Spinal cord (tissue), 10 donors: ENCODE results near the gene CDYL. TPM values are rescaled to one million over a fixed set of nuclear protein-coding genes. Genes with fewer than 3 reads are reported as not detected.
"Not testable (repeated sequence)": the region's sequence is repeated elsewhere in the genome, so short reads cannot be mapped to it uniquely, and the experiment has no call there.

Experiments
- DNase-seq, 6 donors: peaks; one replicate each; pipeline versions ENCODE4 v3.0.0 to v3.0.0-alpha.2; 2013 to 2015; ENCODE audit warnings: low spot score in 6 of 6, low read depth in 4 of 6
- H3K27ac ChIP-seq: one replicate; pipeline ENCODE4 v1.5.1; 2013; ENCODE audit warnings: low read depth, low read length, control low read depth
- H3K27me3 ChIP-seq: one replicate; pipeline ENCODE4 v1.6.1; 2013; ENCODE audit warnings: low read length; ENCODE audit not compliant: control insufficient read depth, insufficient read depth
- H3K36me3 ChIP-seq: one replicate; pipeline ENCODE4 v1.6.1; 2013; ENCODE audit warnings: low read length; ENCODE audit not compliant: control insufficient read depth, insufficient read depth
- H3K4me1 ChIP-seq: one replicate; pipeline ENCODE4 v1.6.1; 2013; ENCODE audit warnings: low read length; ENCODE audit not compliant: control insufficient read depth, insufficient read depth
- H3K4me3 ChIP-seq: one replicate; pipeline ENCODE4 v1.5.1; 2013; ENCODE audit warnings: low read depth, low read length, control low read depth
- H3K9me3 ChIP-seq: one replicate; pipeline ENCODE4 v1.6.1; 2013; ENCODE audit warnings: low read length; ENCODE audit not compliant: control insufficient read depth, insufficient read depth
- WGBS: methylation state at CpG from one replicate; pipeline ENCODE4 v1.1.5; 2013; ENCODE audit warnings: missing lambda C conversion rate; ENCODE audit not compliant: insufficient coverage; 5-methylcytosine and 5-hydroxymethylcytosine counted together
- polyA plus RNA-seq, 2 donors: library from polyadenylated mRNA; unstranded; fragments of 120-200 nt; gene quantifications; one replicate each; pipeline ENCODE4 v1.2.1, GENCODE V29; 2013; ENCODE audit not compliant: insufficient read length in 2 of 2
- total RNA-seq, 2 donors: library from RNA; depleted of rRNA in 1 of 2; stranded (reverse); fragments of 120-200 nt in 1 of 2; fragments of >200 nt in 1 of 2; gene quantifications; one replicate each; pipeline versions ENCODE4 v1.2.3 to v1.2.4, GENCODE V29; 2013 to 2014
- donor health status: healthy.

Gene CDYL
- total and polyA plus RNA-seq, 4 donors = 15.4 to 51.7 (median 28.9) TPM

DNA sequence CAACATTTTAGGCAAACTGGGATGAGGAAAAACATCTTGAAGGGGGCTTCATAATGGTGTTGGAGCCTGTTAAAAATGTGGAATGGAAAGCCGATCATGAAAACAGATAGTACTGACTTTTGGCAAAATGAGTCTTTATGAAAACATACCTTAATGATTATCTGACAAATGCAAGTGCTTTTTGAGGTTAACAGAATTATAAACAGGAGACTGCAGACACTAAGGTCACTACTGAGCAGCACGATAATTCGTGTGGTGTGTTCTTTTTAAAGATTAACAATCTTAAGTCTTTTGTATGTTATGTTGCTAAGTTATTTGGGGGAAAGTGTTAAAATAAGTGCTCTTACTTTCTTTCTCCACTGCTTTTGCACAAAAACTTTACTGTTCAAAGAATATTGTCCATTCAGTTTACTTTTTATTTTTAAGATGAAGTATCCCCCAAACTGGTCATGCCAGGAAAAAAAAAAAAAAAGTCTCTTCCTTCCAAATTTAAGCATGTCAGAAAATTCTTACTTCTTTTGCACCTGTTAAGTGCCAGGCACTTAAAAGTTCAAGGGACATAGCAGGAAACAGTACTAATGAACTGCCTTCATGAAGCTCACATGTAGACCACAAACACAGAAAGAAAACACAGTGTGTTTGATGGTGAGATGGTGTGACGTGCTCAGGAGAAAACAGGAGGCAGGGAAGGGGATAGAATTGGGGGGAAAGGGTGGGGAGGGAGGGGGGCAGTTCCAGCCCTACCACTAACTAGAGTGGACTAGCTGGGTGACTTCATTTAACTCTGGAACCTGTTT is 73.2 kb downstream of the CDYL start:
- H3K36me3 ChIP-seq = no peaks in the 10 kb centered on the region
- no peaks in the 10 kb centered on the region for H3K27me3 ChIP-seq
- no peak for DNase-seq
- no peak overlapping the region for H3K4me3 ChIP-seq
- peaks cover 3% of the 10 kb centered on the region for H3K4me1 ChIP-seq
- H3K27ac ChIP-seq = no peak overlapping the region
- no CpG with 5 or more reads among the region's 4 CpGs for WGBS
- H3K9me3 ChIP-seq = peaks cover 5% of the 10 kb centered on the region

GRCh38 chr6:4851035-4851434 is 74.8 kb downstream of the CDYL start:
- H3K27ac ChIP-seq = no peak overlapping the region
- H3K4me3 ChIP-seq = no peak overlapping the region

GRCh38 chr6:4852186-4852585 is 76.0 kb downstream of the CDYL start:
- not testable (repeated sequence) for DNase-seq, H3K4me1 ChIP-seq, H3K36me3 ChIP-seq, H3K27me3 ChIP-seq, H3K27ac ChIP-seq, H3K9me3 ChIP-seq, H3K4me3 ChIP-seq
- 100% methylated on average over 1 of the region's 1 CpG for WGBS

More at GRCh38 chr6:4851035-4851434, 74.8 kb downstream of the CDYL start:
- 90% methylated on average over 3 of the region's 4 CpGs for WGBS
- Histone ChIP-seq H3K4me1 (peaks cover 3% of the 10 kb centered on the region), H3K36me3 (no peaks in the 10 kb centered on the region), H3K27me3 (no peaks in the 10 kb centered on the region), H3K9me3 (no peaks in the 10 kb centered on the region)
- no peak for DNase-seq

GRCh38 chr6:4852938-4853337 is 76.7 kb downstream of the CDYL start:
- Histone ChIP-seq H3K36me3 (peaks cover 2% of the 10 kb centered on the region), H3K27ac (no peak overlapping the region), H3K4me1 (peaks cover 3% of the 10 kb centered on the region), H3K27me3 (no peaks in the 10 kb centered on the region), H3K4me3 (no peak overlapping the region), H3K9me3 (no peaks in the 10 kb centered on the region)
- 100% methylated on average over 1 of the region's 5 CpGs for WGBS
- DNase-seq = no peak

GRCh38 chr6:4853349-4853748 is 77.1 kb downstream of the CDYL start:
- H3K4me1 ChIP-seq = peaks cover 3% of the 10 kb centered on the region
- WGBS = 89% methylated on average over 4 of the region's 4 CpGs
- no peak for DNase-seq
- peaks cover 2% of the 10 kb centered on the region for H3K36me3 ChIP-seq
- H3K27me3 ChIP-seq = no peaks in the 10 kb centered on the region
- H3K27ac ChIP-seq = no peak overlapping the region
- no peak overlapping the region for H3K4me3 ChIP-seq
- H3K9me3 ChIP-seq = no peaks in the 10 kb centered on the region

- DNase-seq = no peak
- Histone ChIP-seq H3K9me3 (no peaks in the 10 kb centered on the region), H3K27me3 (no peaks in the 10 kb centered on the region), H3K36me3 (peaks cover 2% of the 10 kb centered on the region), H3K4me3 (no peak overlapping the region), H3K27ac (no peak overlapping the region), H3K4me1 (peaks cover 3% of the 10 kb centered on the region)
- 91% methylated on average over 15 of the region's 16 CpGs for WGBS
Observed at GRCh38 chr6:4853782-4854511, 77.7 kb downstream of the CDYL start.

DNA sequence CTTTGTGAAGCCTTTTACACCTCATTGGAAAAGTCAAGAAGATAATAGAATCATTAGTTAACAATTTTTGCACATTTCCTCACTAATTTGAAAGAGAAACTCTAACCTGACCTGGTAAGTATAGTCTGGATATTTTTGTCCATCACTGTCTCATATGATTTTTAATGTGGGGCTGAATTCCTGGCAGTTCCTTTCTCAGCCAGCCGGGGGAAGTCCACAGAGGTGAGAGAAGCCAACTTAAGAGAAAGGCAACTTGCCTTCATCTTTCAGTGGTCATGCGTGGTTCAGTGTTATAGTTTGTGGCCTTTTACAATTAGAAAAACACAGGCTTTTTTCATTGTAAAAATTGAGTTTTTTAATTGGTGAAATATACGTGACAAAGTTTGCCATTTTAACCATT is 80.6 kb downstream of the CDYL start:
- WGBS = 100% methylated on average over 1 of the region's 3 CpGs
- Histone ChIP-seq H3K36me3 (peaks cover 2% of the 10 kb centered on the region), H3K9me3 (no peaks in the 10 kb centered on the region), H3K27ac (no peak overlapping the region), H3K4me3 (no peak overlapping the region), H3K4me1 (peaks cover 3% of the 10 kb centered on the region), H3K27me3 (no peaks in the 10 kb centered on the region)
- DNase-seq = no peak

DNA sequence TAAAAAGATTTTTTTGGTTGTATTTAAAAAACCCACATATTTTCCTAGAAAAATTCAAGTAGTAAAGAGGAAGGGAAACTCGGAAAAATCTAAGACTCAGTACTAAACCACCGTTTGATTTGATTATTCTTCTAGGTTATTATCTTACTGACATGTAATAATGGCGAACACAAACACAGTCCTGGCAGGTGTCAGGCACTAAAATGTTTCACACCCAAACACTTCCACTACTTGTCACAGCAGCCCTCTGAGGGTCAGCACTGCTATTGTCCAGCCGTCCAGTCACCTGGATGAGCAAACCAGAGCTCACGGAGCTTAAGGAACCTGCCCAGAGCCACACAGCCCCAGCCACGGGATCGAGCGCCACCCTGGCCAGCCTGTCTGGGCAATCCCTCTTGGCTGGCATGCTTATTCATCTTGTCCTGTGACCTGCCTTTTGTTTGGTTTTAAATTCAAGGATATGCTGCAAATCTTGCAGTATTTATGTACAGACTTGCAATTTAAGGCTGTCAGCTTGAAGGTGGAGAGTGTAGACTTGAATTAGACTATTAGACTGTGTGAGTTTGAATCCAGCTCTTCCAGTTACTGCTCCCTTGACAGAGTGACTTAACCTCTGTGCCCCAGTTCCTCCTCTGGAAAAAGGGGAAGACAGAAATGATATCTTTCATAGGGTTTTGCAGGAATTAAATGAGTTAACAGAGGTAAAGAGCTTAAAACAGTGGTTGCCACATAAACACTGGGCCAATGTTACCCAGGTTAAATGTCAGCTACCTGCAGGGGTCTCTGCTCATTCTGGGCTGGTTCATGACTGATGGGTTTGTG is 82.2 kb downstream of the CDYL start:
- no peak for DNase-seq
- no peak overlapping the region for H3K27ac ChIP-seq
- WGBS = 92% methylated on average over 5 of the region's 8 CpGs

GRCh38 chr6:4860387-4860786 is 84.2 kb downstream of the CDYL start:
- Histone ChIP-seq H3K4me3 (no peak overlapping the region), H3K36me3 (peaks cover 2% of the 10 kb centered on the region), H3K9me3 (peaks cover 3% of the 10 kb centered on the region), H3K4me1 (no peaks in the 10 kb centered on the region), H3K27ac (no peak overlapping the region), H3K27me3 (no peaks in the 10 kb centered on the region)
- 100% methylated on average over 1 of the region's 2 CpGs for WGBS
- DNase-seq = no peak

More for the DNA sequence above, 82.2 kb downstream of the CDYL start:
- H3K4me1 ChIP-seq = peaks cover 3% of the 10 kb centered on the region
- peaks cover 2% of the 10 kb centered on the region for H3K36me3 ChIP-seq
- no peaks in the 10 kb centered on the region for H3K9me3 ChIP-seq
- no peaks in the 10 kb centered on the region for H3K27me3 ChIP-seq
- no peak overlapping the region for H3K4me3 ChIP-seq
